GM12878 (cell line): ENCODE measurements around the gene PTPRD. TPM values are rescaled to one million over a fixed set of nuclear protein-coding genes. Genes with fewer than 3 reads are reported as not detected.

ENCODE experiments used
- ATAC-seq: fragments of 200-7000 bp; cut with Tn5 transposase; 3 replicates; pipeline ENCODE4 v1.9.1; 2020; ENCODE audit warnings: mild to moderate bottlenecking, moderate library complexity
- BruUV-seq: library from RNA; stranded (reverse); fragments of 400-500 nt; replicated peaks from 2 replicates; lab custom pipeline; 2021; lab: Mats Ljungman, UMichigan
- CTCF ChIA-PET: fragments of 300-600 bp; sonication (Branson Sonifier 250); formaldehyde crosslinking; extraction: SDS; loops from one replicate; lab custom pipeline; 2021; ENCODE audit warnings: inconsistent platforms; lab: Yijun Ruan, JAX
- POLR2A ChIA-PET: fragments of 350-600 bp; formaldehyde crosslinking; extraction: SDS; loops from one replicate; lab custom pipeline; 2021; ENCODE audit warnings: inconsistent platforms; lab: Charles Lee
- RAD21 ChIA-PET: fragments of 300-600 bp; sonication (Branson Sonifier 250); formaldehyde crosslinking; loops from one replicate; lab custom pipeline; 2023; ENCODE audit warnings: antibody characterized with exemption; ENCODE audit not compliant: unreplicated experiment; lab: Charles Lee
- SMC1A ChIA-PET: fragments of 300-600 bp; sonication (Branson Sonifier 250); formaldehyde crosslinking; loops from one replicate; lab custom pipeline; 2023; ENCODE audit not compliant: unreplicated experiment, uncharacterized antibody; lab: Charles Lee
- DNase-seq: peaks from one replicate; pipeline ENCODE4 v3.0.0-alpha.2; 2011; ENCODE audit warnings: low read depth, low spot score
- FAIRE-seq: peaks from 3 replicates; lab custom pipeline; 2011; peaks lifted over from hg19 to GRCh38; lab: Jason Lieb, UNC
- H2AFZ ChIP-seq: 2 replicates; pipeline ENCODE4 v1.6.0; 2011; ENCODE audit warnings: low read depth, low read length, control low read depth; ENCODE audit not compliant: control insufficient read depth
- H3K27ac ChIP-seq: 2 replicates; pipeline ENCODE4 v1.5.1; 2011; ENCODE audit warnings: control low read depth; ENCODE audit not compliant: control insufficient read depth, insufficient read depth
- H3K27me3 ChIP-seq, 2 experiments: replicated peaks in 1 of 2; 2 replicates each; pipeline versions ENCODE4 v1.6.0 to v1.6.1; 2011; ENCODE audit warnings: low read length in 1 of 2; ENCODE audit not compliant: control insufficient read depth in 2 of 2, insufficient read depth in 2 of 2
- H3K36me3 ChIP-seq, 2 experiments: 2 replicates each; pipeline ENCODE4 v1.5.1; 2011; ENCODE audit warnings: low read length in 1 of 2; ENCODE audit not compliant: control insufficient read depth in 2 of 2, insufficient read depth in 2 of 2
- H3K4me1 ChIP-seq: 2 replicates; pipeline ENCODE4 v1.6.1; 2011; ENCODE audit warnings: mild to moderate bottlenecking, low read length, moderate library complexity, mixed read lengths; ENCODE audit not compliant: control insufficient read depth, insufficient read depth
- H3K4me2 ChIP-seq: 2 replicates; pipeline ENCODE4 v1.6.0; 2011; ENCODE audit warnings: control low read depth; ENCODE audit not compliant: control insufficient read depth, insufficient read depth
- H3K4me3 ChIP-seq: fragments of 200-600 bp; sonication (generic); 2 replicates; pipeline ENCODE4 v1.5.1; 2016
- H3K79me2 ChIP-seq: 2 replicates; pipeline ENCODE4 v1.6.0; 2011; ENCODE audit warnings: low read length; ENCODE audit not compliant: control insufficient read depth, insufficient read depth
- H3K9ac ChIP-seq: 2 replicates; pipeline ENCODE4 v1.8.0; 2011; ENCODE audit warnings: low read length, control low read depth, mixed read lengths; ENCODE audit not compliant: control insufficient read depth, insufficient read depth
- H3K9me3 ChIP-seq: replicated peaks from 3 replicates; pipeline ENCODE4 v1.5.1; 2011; ENCODE audit warnings: mild to moderate bottlenecking, low read length; ENCODE audit not compliant: control insufficient read depth, insufficient read depth
- H4K20me1 ChIP-seq: 2 replicates; pipeline ENCODE4 v1.6.0; 2011; ENCODE audit not compliant: control insufficient read depth, insufficient read depth
- FOXM1 ChIP-seq: IDR thresholded peaks from 2 replicates; pipeline ENCODE4 v1.6.1; 2012; ENCODE audit warnings: low read depth, mild to moderate bottlenecking, inconsistent platforms, low read length, moderate library complexity
- IRF4 ChIP-seq: IDR thresholded peaks from 2 replicates; pipeline ENCODE4 v1.6.1; 2011; ENCODE audit warnings: low read depth, low read length
- MAX ChIP-seq: IDR thresholded peaks from 2 replicates; pipeline ENCODE4 v1.6.1; 2012; ENCODE audit warnings: low read depth, low read length, improper control_type of control experiment
- NBN ChIP-seq: fragments of 450-650 bp; IDR thresholded peaks from 2 replicates; pipeline ENCODE4 v1.6.1; 2016
- PAX8 ChIP-seq: fragments of 450-650 bp; IDR thresholded peaks from 2 replicates; pipeline ENCODE4 v1.6.1; 2017; ENCODE audit warnings: mild to moderate bottlenecking, moderate library complexity
- POU2F2 ChIP-seq: IDR thresholded peaks from 3 replicates; pipeline ENCODE4 v1.6.1; 2011; ENCODE audit warnings: low read depth, mild to moderate bottlenecking, low read length, borderline replicate concordance
- SMARCA5 ChIP-seq: fragments of 450-650 bp; IDR thresholded peaks from 2 replicates; pipeline ENCODE4 v1.6.1; 2017; ENCODE audit warnings: mild to moderate bottlenecking
- STAT3 ChIP-seq: IDR thresholded peaks from 2 replicates; pipeline ENCODE4 v1.6.1; 2011; ENCODE audit warnings: low read depth, low read length, improper control_type of control experiment
- TARDBP ChIP-seq: IDR thresholded peaks from 2 replicates; pipeline ENCODE4 v1.6.1; 2016; ENCODE audit warnings: borderline replicate concordance
- TCF7 ChIP-seq: IDR thresholded peaks from 2 replicates; pipeline ENCODE4 v1.6.1; 2014; ENCODE audit warnings: antibody characterized with exemption, borderline replicate concordance
- ZBED1 ChIP-seq: IDR thresholded peaks from 2 replicates; pipeline ENCODE4 v1.6.1; 2016; ENCODE audit warnings: borderline replicate concordance
- ZNF384 ChIP-seq: IDR thresholded peaks from 2 replicates; pipeline ENCODE4 v1.6.1; 2012; ENCODE audit warnings: low read depth, mild to moderate bottlenecking, low read length, improper control_type of control experiment, borderline replicate concordance
- WGBS: methylation state at CpG from one replicate; pipeline ENCODE4 v1.1.6; 2016; ENCODE audit warnings: low lambda C conversion rate; ENCODE audit not compliant: insufficient replicate concordance, insufficient coverage; ENCODE audit errors: missing lambda C conversion rate; 5-methylcytosine and 5-hydroxymethylcytosine counted together
- in situ Hi-C: fragments of 300-500 bp; cut with MboI; formaldehyde crosslinking; loops from 9 replicates; pipeline ENCODE4 v1.14.3; 2018; ENCODE audit warnings: mixed read lengths
- intact Hi-C: fragments of 100-400 bp; cut with micrococcal nuclease; formaldehyde crosslinking; loops from one replicate; pipeline ENCODE4 v1.14.2; 2022; ENCODE audit not compliant: unreplicated experiment
- polyA plus RNA-seq, 11 experiments: library from polyadenylated mRNA; depleted of rRNA in 4 of 11; unstranded in 6 of 11; stranded (reverse) in 5 of 11; fragments of >200 nt; fragmentation: Nextera tagmentation in 4 of 11; fragmentation: Illumina TruSeq in 1 of 11; extraction: Ambion mirVana in 4 of 11; extraction: Trizol in 1 of 11; gene quantifications; 1 replicate in 1 of 11; 2 replicates in 10 of 11; pipeline versions ENCODE4 v1.2.1 to v1.2.3, GENCODE V29; 2011 to 2016; ENCODE audit warnings: inconsistent platforms in 2 of 11, missing spikeins in 2 of 11, low read depth in 1 of 11
- total RNA-seq, 4 experiments: library from RNA; depleted of rRNA in 3 of 4; stranded (reverse); fragments of >200 nt in 3 of 4; fragmentation: Illumina TruSeq in 1 of 4; extraction: Trizol in 1 of 4; gene quantifications; 2 replicates each; pipeline versions ENCODE4 v1.2.1 to v1.2.3, GENCODE V29; 2013 to 2021

The PTPRD gene
- total and polyA plus RNA-seq, 10 of the 15 experiments (the other 5 are each of a cell fraction or from before 2014, with no cell fraction given) = under 0.01 to 0.05 (median 0.01) TPM; not detected in 7

DNA sequence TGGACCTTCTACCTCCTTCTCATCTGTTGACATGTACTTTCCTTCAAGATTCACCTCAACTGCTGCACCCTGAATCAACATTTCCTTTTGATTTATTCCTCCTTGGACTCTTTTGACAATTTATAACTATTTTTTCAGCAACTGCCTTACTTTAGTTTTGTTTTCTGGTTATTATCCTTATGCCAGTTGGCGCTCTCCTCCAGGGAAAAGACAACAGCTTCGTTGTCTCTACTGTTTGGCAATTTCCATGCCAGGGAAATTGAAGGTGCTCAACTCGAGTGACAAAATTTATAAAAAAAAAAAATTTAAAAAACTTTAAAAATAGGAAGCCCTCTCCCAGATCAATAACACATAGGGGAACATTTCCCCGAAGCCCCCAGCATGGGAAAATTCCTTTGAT, 2264.0 kb downstream of the PTPRD start:
- ChIA-PET CTCF (no interaction called here), SMC1A (no interaction called here), POLR2A (no interaction called here), RAD21 (no interaction called here)
- no peak for ATAC-seq
- Histone ChIP-seq H3K79me2 (no peaks in the 10 kb centered on the region), H4K20me1 (no peaks in the 10 kb centered on the region), H2AFZ (no peak overlapping the region), H3K9me3 (no peaks in the 10 kb centered on the region), H3K4me1 (no peaks in the 10 kb centered on the region), H3K27ac (no peak overlapping the region), H3K36me3 (no peaks in the 10 kb centered on the region), H3K4me2 (no peak overlapping the region), H3K27me3 (no peaks in the 10 kb centered on the region; a peak in 1 of 4 replicates)
- WGBS = 0% methylated on average over 4 of the region's 4 CpGs
- DNase-seq = no peak
- TF ChIP-seq ZBED1 (no peak), MAX (no peak), STAT3 (no peak), IRF4 (no peak), TCF7 (no peak), SMARCA5 (no peak), FOXM1 (no peak), NBN (no peak), ZNF384 (no peak), TARDBP (no peak), PAX8 (no peak), POU2F2 (no peak)
- TF ChIP-seq, all 136 proteins: peak for 0
- no peak overlapping the region for H3K4me3 ChIP-seq
- H3K9ac ChIP-seq = no peak overlapping the region
- intact Hi-C loops = no loop called here
- no peak for FAIRE-seq
- in situ Hi-C loops = no loop called here
- no TSS peak for BruUV-seq
